GM23248 (cell line): Measurements from ENCODE around the gene RFX8. TPM values are rescaled to one million over a fixed set of nuclear protein-coding genes. Genes with fewer than 3 reads are reported as not detected.

ENCODE experiments used
- DNase-seq: peaks from one replicate; pipeline ENCODE4 v3.0.0-alpha.2; 2015
- H2AFZ ChIP-seq: fragments of 200-600 bp; sonication (generic); 2 replicates; pipeline ENCODE4 v1.6.1; 2016; ENCODE audit warnings: antibody characterized with exemption
- H3F3A ChIP-seq: fragments of 200-600 bp; sonication (generic); 2 replicates; pipeline ENCODE4 v1.6.1; 2016; ENCODE audit warnings: mild to moderate bottlenecking, antibody characterized with exemption, mixed run types; ENCODE audit not compliant: insufficient read depth
- H3K27ac ChIP-seq: fragments of 200-600 bp; sonication (generic); 2 replicates; pipeline ENCODE4 v1.5.1; 2016; ENCODE audit warnings: mild to moderate bottlenecking
- H3K27me3 ChIP-seq: fragments of 200-600 bp; sonication (generic); replicated peaks from 2 replicates; pipeline ENCODE4 v1.6.1; 2016; ENCODE audit warnings: mild to moderate bottlenecking; ENCODE audit not compliant: insufficient read depth
- H3K36me3 ChIP-seq: fragments of 200-600 bp; sonication (generic); 2 replicates; pipeline ENCODE4 v1.6.1; 2016; ENCODE audit warnings: low read depth, mild to moderate bottlenecking
- H3K4me1 ChIP-seq: fragments of 200-600 bp; sonication (generic); 2 replicates; pipeline ENCODE4 v1.6.1; 2016; ENCODE audit warnings: mild to moderate bottlenecking; ENCODE audit not compliant: insufficient read depth
- H3K4me2 ChIP-seq: fragments of 200-600 bp; sonication (generic); one replicate; pipeline ENCODE4 v1.6.1; 2016; ENCODE audit warnings: mild to moderate bottlenecking; ENCODE audit not compliant: unreplicated experiment
- H3K4me3 ChIP-seq: fragments of 200-600 bp; sonication (generic); 2 replicates; pipeline ENCODE4 v1.5.1; 2016; ENCODE audit warnings: mild to moderate bottlenecking
- H3K79me2 ChIP-seq: fragments of 200-600 bp; sonication (generic); 2 replicates; pipeline ENCODE4 v1.6.1; 2016; ENCODE audit warnings: mild to moderate bottlenecking; ENCODE audit not compliant: insufficient read depth
- H3K9ac ChIP-seq: fragments of 200-600 bp; sonication (generic); 2 replicates; pipeline ENCODE4 v1.6.1; 2016; ENCODE audit warnings: mild to moderate bottlenecking
- H3K9me2 ChIP-seq: fragments of 200-600 bp; sonication (generic); 2 replicates; pipeline ENCODE4 v1.6.1; 2016; ENCODE audit warnings: mixed run types, mild to moderate bottlenecking, moderate library complexity; ENCODE audit not compliant: insufficient read depth
- H3K9me3 ChIP-seq: fragments of 200-600 bp; sonication (generic); one replicate; pipeline ENCODE4 v1.6.1; 2017; ENCODE audit warnings: low read depth
- H4K20me1 ChIP-seq: fragments of 200-600 bp; sonication (generic); 2 replicates; pipeline ENCODE4 v1.6.0; 2016; ENCODE audit not compliant: insufficient read depth
- EZH2 ChIP-seq: fragments of 200-600 bp; sonication (generic); IDR thresholded peaks from 2 replicates; pipeline ENCODE4 v1.6.1; 2018; ENCODE audit warnings: antibody characterized with exemption, mild to moderate bottlenecking; ENCODE audit not compliant: insufficient read depth, poor library complexity, severe bottlenecking
- EZH2phosphoT487 ChIP-seq: fragments of 200-600 bp; sonication (generic); IDR thresholded peaks from 2 replicates; pipeline ENCODE4 v1.6.1; 2018; ENCODE audit warnings: antibody characterized with exemption, moderate library complexity, mild to moderate bottlenecking, low read depth; ENCODE audit not compliant: insufficient read depth
- WGBS, 2 experiments: methylation state at CpG; one replicate each; pipeline ENCODE4 v1.1.6; 2015 to 2017; ENCODE audit warnings: low lambda C conversion rate in 2 of 2, low coverage in 1 of 2; ENCODE audit errors: missing lambda C conversion rate in 2 of 2; 5-methylcytosine and 5-hydroxymethylcytosine counted together
- in situ Hi-C: fragments of 300-500 bp; cut with MboI; formaldehyde crosslinking; loops from 2 replicates; pipeline ENCODE4 v1.15.0; 2020
- polyA plus RNA-seq: library from polyadenylated mRNA; unstranded; fragments of >200 nt; fragmentation: Nextera tagmentation; extraction: Ambion mirVana; gene quantifications from 2 replicates; pipeline ENCODE4 v1.2.1, GENCODE V29; 2016
- total RNA-seq: library from RNA; depleted of rRNA; stranded (reverse); fragments of >200 nt; shearing (Covaris generic); gene quantifications from 2 replicates; pipeline ENCODE4 v1.2.3, GENCODE V29; 2014; rRNA removed

The RFX8 gene
- total and polyA plus RNA-seq, 2 experiments from 2014 or later = 5.9 to 6.4 TPM

- Histone ChIP-seq H3K9me3 (no peaks in the 10 kb centered on the region), H3K27ac (no peak overlapping the region), H3K4me1 (no peaks in the 10 kb centered on the region), H3K9me2 (no peaks in the 10 kb centered on the region), H3K9ac (no peak overlapping the region), H3K27me3 (no peaks in the 10 kb centered on the region), H4K20me1 (no peaks in the 10 kb centered on the region), H2AFZ (no peak overlapping the region), H3F3A (no peaks in the 10 kb centered on the region), H3K79me2 (no peaks in the 10 kb centered on the region), H3K36me3 (no peaks in the 10 kb centered on the region), H3K4me2 (no peak overlapping the region), H3K4me3 (no peak overlapping the region)
- 100% methylated on average over 1 of the region's 1 CpG for WGBS, 2 experiments
- in situ Hi-C loops = no loop called here
- no peak for DNase-seq
- no peak for TF ChIP-seq EZH2phosphoT487
- TF ChIP-seq EZH2 = no peak
Measured at GRCh38 chr2:101348883-101349282, 126.0 kb downstream of the RFX8 start.

Other genes starting within 250 kb of the RFX8 start
- 30.6 and 33.3 TPM in 2 replicates for gene CNOT11, start 222.2 kb downstream of the RFX8 start, total RNA-seq
- 22.6 and 24.6 TPM in 2 replicates for gene CNOT11, start 222.2 kb downstream of the RFX8 start, polyA plus RNA-seq
- gene RNF149, start 166.4 kb downstream of the RFX8 start, total RNA-seq = 54.1 and 58.1 TPM in 2 replicates
- gene RNF149, start 166.4 kb downstream of the RFX8 start, polyA plus RNA-seq = 48.9 and 51.9 TPM in 2 replicates
- under 0.01 and 0.22 TPM in 2 replicates for gene CREG2, start 87.6 kb downstream of the RFX8 start, total RNA-seq
- gene CREG2, start 87.6 kb downstream of the RFX8 start, polyA plus RNA-seq = 0.15 TPM in 1 of 2 replicates, not detected in the other
- 107 and 115 TPM in 2 replicates for gene MAP4K4, start 222.6 kb upstream of the RFX8 start, total RNA-seq
- gene MAP4K4, start 222.6 kb upstream of the RFX8 start, polyA plus RNA-seq = 19.9 and 20.3 TPM in 2 replicates